ENCODE data around the gene EREG. TPM values are rescaled to one million over a fixed set of nuclear protein-coding genes. Genes with fewer than 3 reads are reported as not detected.

EREG gene
- total and polyA plus RNA-seq, 9 of the 15 experiments (the other 6 are each of a cell fraction or from before 2014, with no cell fraction given) = 0.97 to 7.3 (median 2.5) TPM

DNA sequence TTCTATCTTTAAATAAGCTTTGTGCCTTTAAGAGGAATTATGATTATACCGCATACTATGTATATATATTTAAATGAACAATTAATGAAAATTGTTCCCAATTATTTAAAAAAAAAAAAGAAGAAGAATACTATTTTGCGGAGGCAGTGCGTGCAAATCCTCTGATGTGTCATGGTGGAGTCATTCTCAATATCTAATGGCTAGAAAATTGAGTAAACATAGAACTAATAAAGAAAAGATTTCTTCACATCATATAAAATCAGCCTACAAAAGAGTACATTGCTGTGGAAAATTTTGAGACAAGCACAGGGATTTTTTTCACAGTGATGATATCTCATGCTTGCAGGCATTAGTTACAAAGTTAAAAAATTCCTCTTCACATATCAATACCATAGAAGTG is 2.6 kb upstream of the EREG start:
- 0 out of 3 replicates have a peak overlapping the region, but pooled peaks have one; percentile 11 for H3K27ac ChIP-seq (ENCODE audit: extremely low read depth, low read depth, low read length)
- no peaks in the 10 kb centered on the region for H3K9me1 ChIP-seq (ENCODE audit: control insufficient read depth, insufficient read depth, low read length)
- TF ChIP-seq, protein P1, sequence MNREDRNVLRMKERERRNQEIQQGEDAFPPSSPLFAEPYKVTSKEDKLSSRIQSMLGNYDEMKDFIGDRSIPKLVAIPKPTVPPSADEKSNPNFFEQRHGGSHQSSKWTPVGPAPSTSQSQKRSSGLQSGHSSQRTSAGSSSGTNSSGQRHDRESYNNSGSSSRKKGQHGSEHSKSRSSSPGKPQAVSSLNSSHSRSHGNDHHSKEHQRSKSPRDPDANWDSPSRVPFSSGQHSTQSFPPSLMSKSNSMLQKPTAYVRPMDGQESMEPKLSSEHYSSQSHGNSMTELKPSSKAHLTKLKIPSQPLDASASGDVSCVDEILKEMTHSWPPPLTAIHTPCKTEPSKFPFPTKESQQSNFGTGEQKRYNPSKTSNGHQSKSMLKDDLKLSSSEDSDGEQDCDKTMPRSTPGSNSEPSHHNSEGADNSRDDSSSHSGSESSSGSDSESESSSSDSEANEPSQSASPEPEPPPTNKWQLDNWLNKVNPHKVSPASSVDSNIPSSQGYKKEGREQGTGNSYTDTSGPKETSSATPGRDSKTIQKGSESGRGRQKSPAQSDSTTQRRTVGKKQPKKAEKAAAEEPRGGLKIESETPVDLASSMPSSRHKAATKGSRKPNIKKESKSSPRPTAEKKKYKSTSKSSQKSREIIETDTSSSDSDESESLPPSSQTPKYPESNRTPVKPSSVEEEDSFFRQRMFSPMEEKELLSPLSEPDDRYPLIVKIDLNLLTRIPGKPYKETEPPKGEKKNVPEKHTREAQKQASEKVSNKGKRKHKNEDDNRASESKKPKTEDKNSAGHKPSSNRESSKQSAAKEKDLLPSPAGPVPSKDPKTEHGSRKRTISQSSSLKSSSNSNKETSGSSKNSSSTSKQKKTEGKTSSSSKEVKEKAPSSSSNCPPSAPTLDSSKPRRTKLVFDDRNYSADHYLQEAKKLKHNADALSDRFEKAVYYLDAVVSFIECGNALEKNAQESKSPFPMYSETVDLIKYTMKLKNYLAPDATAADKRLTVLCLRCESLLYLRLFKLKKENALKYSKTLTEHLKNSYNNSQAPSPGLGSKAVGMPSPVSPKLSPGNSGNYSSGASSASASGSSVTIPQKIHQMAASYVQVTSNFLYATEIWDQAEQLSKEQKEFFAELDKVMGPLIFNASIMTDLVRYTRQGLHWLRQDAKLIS (CRISPR knock-in tag; IDR thresholded peaks at IDR 0.05) = no peak
- TF ChIP-seq, protein P2, sequence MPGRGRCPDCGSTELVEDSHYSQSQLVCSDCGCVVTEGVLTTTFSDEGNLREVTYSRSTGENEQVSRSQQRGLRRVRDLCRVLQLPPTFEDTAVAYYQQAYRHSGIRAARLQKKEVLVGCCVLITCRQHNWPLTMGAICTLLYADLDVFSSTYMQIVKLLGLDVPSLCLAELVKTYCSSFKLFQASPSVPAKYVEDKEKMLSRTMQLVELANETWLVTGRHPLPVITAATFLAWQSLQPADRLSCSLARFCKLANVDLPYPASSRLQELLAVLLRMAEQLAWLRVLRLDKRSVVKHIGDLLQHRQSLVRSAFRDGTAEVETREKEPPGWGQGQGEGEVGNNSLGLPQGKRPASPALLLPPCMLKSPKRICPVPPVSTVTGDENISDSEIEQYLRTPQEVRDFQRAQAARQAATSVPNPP (IDR thresholded peaks at IDR 0.05; ENCODE audit: borderline replicate concordance, insufficient read depth, insufficient read length) = no peak
- TF ChIP-seq ETS2 (tag; IDR thresholded peaks at IDR 0.05; ENCODE audit: borderline replicate concordance, poor library complexity, severe bottlenecking) = no peak
- no peak for TF ChIP-seq ZNF778 (CRISPR knock-in tag; IDR thresholded peaks at IDR 0.05)
- no peak for TF ChIP-seq ZNF551 (CRISPR knock-in tag; IDR thresholded peaks at IDR 0.05)
- TF ChIP-seq DACH1 (IDR thresholded peaks at IDR 0.05; ENCODE audit: partially characterized antibody) = no peak
- TF ChIP-seq, protein P3, sequence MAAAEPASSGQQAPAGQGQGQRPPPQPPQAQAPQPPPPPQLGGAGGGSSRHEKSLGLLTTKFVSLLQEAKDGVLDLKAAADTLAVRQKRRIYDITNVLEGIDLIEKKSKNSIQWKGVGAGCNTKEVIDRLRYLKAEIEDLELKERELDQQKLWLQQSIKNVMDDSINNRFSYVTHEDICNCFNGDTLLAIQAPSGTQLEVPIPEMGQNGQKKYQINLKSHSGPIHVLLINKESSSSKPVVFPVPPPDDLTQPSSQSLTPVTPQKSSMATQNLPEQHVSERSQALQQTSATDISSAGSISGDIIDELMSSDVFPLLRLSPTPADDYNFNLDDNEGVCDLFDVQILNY (CRISPR knock-in tag; IDR thresholded peaks at IDR 0.05) = no peak
- no peak for TF ChIP-seq PHB (CRISPR knock-in tag; IDR thresholded peaks at IDR 0.05)
- TF ChIP-seq PHF21A (IDR thresholded peaks at IDR 0.05; ENCODE audit: borderline replicate concordance, low read depth) = no peak
- TF ChIP-seq CBX2 (IDR thresholded peaks at IDR 0.05; ENCODE audit: insufficient read depth, low read length, poor library complexity, severe bottlenecking) = no peak
- no peak for TF ChIP-seq CC2D1A (IDR thresholded peaks at IDR 0.05)
- TF ChIP-seq BACH1 (tag; IDR thresholded peaks at IDR 0.05) = no peak
- TF ChIP-seq FOXJ3 (CRISPR knock-in tag; IDR thresholded peaks at IDR 0.05) = no peak
- TF ChIP-seq, protein P4, sequence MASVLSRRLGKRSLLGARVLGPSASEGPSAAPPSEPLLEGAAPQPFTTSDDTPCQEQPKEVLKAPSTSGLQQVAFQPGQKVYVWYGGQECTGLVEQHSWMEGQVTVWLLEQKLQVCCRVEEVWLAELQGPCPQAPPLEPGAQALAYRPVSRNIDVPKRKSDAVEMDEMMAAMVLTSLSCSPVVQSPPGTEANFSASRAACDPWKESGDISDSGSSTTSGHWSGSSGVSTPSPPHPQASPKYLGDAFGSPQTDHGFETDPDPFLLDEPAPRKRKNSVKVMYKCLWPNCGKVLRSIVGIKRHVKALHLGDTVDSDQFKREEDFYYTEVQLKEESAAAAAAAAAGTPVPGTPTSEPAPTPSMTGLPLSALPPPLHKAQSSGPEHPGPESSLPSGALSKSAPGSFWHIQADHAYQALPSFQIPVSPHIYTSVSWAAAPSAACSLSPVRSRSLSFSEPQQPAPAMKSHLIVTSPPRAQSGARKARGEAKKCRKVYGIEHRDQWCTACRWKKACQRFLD (CRISPR knock-in tag; IDR thresholded peaks at IDR 0.05) = no peak
- TF ChIP-seq LARP7 (IDR thresholded peaks at IDR 0.05) = no peak
- intact Hi-C loops (cut with micrococcal nuclease) = no loop called here
- FAIRE-seq (no peak), ATAC-seq (no peak), DNase-seq (ENCODE audit: extremely low read depth in 1 of 4, low spot score in 3 of 4) (no peak)
- WGBS (ENCODE audit: insufficient coverage, low coverage, missing lambda C conversion rate) = 59% methylated on average over 3 of the region's 3 CpGs
- H3K4me2 ChIP-seq (ENCODE audit: insufficient read depth, low read length) = no peak overlapping the region
- peak overlapping the region; percentile 73 for H2AFZ ChIP-seq (ENCODE audit: low read depth, low read length)
- H4K20me1 ChIP-seq (replicated peaks; ENCODE audit: control insufficient read depth, insufficient read depth, low read length) = no peaks in the 10 kb centered on the region
- CTCF ChIA-PET (ENCODE audit: low intra/inter-chr PET ratio) = no interaction called here
- no peak overlapping the region for H3K4me3 ChIP-seq
- in situ Hi-C loops (cut with MboI) = no loop called here
- no TSS peak for BruUV-seq (replicated peaks)
- no peaks in the 10 kb centered on the region for H3K36me3 ChIP-seq (ENCODE audit: control insufficient read depth, insufficient read depth, low read length)
- POLR2A ChIA-PET = no interaction called here
- H3K27me3 ChIP-seq (ENCODE audit: control insufficient read depth in 2 of 2, insufficient read depth in 2 of 2, low read length in 2 of 2) = no peaks in the 10 kb centered on the region
- H3K9ac ChIP-seq (ENCODE audit: insufficient read depth in 1 of 2, low read depth in 2 of 2, low read length in 2 of 2) = no peak overlapping the region
- no peaks in the 10 kb centered on the region for H3K9me3 ChIP-seq (replicated peaks; ENCODE audit: control insufficient read depth, insufficient read depth, low read depth, low read length)
- H3K4me1 ChIP-seq (replicated peaks in 1 of 2; ENCODE audit: control insufficient read depth in 2 of 2, insufficient read depth in 2 of 2, low read length in 2 of 2) = peaks cover 5% of the 10 kb centered on the region in 2 experiments; a peak in 2 of 5 replicates
- H3K79me2 ChIP-seq (ENCODE audit: control insufficient read depth, insufficient read depth, low read length) = peaks cover 33% of the 10 kb centered on the region

Measured in K562 (cell line).